Mesenchymal stem cell (in vitro differentiated cells and primary cell): ENCODE data around the gene SELENOT.

Source experiments
- DNase-seq: peaks from one replicate; pipeline ENCODE4 v3.0.0-alpha.2; 2013
- H2AFZ ChIP-seq: one replicate; pipeline ENCODE4 v1.6.1; 2013; ENCODE audit warnings: low read depth, mild to moderate bottlenecking, control low read depth, inconsistent platforms, low read length, moderate library complexity
- H2AK5ac ChIP-seq: 2 replicates; pipeline ENCODE4 v1.6.1; 2013; ENCODE audit warnings: low read length, moderate library complexity, mild to moderate bottlenecking, inconsistent platforms; ENCODE audit not compliant: severe bottlenecking
- H2BK120ac ChIP-seq: one replicate; pipeline ENCODE4 v1.6.1; 2013; ENCODE audit warnings: low read depth, mild to moderate bottlenecking, inconsistent platforms, low read length, moderate library complexity
- H2BK12ac ChIP-seq, 2 experiments: one replicate each; pipeline ENCODE4 v1.6.1; 2013; ENCODE audit warnings: inconsistent platforms in 2 of 2, low read length in 2 of 2, mild to moderate bottlenecking in 2 of 2, moderate library complexity in 2 of 2, control low read depth in 1 of 2
- H2BK15ac ChIP-seq: one replicate; pipeline ENCODE4 v1.6.1; 2013; ENCODE audit warnings: mild to moderate bottlenecking, low read depth, inconsistent platforms; ENCODE audit not compliant: poor library complexity, severe bottlenecking
- H2BK5ac ChIP-seq: 2 replicates; pipeline ENCODE4 v1.6.1; 2013; ENCODE audit warnings: low read depth, mild to moderate bottlenecking, low read length, control low read depth, inconsistent platforms; ENCODE audit not compliant: poor library complexity, severe bottlenecking
- H3K14ac ChIP-seq, 2 experiments: one replicate each; pipeline ENCODE4 v1.6.1; 2013; ENCODE audit warnings: inconsistent platforms in 2 of 2, low read length in 2 of 2, control low read depth in 1 of 2, mild to moderate bottlenecking in 1 of 2, moderate library complexity in 1 of 2
- H3K18ac ChIP-seq, 2 experiments: one replicate each; pipeline ENCODE4 v1.6.1; 2013; ENCODE audit warnings: inconsistent platforms in 2 of 2, low read length in 2 of 2, control low read depth in 1 of 2, low read depth in 1 of 2, mild to moderate bottlenecking in 1 of 2
- H3K23ac ChIP-seq, 2 experiments: one replicate each; pipeline ENCODE4 v1.6.1; 2013; ENCODE audit warnings: inconsistent platforms in 2 of 2, low read length in 2 of 2, mild to moderate bottlenecking in 2 of 2, moderate library complexity in 2 of 2, control low read depth in 1 of 2
- H3K27ac ChIP-seq: 2 replicates; pipeline ENCODE4 v1.5.1; 2013; ENCODE audit warnings: mild to moderate bottlenecking, moderate library complexity, low read length, control low read depth, inconsistent platforms; ENCODE audit not compliant: poor library complexity, severe bottlenecking
- H3K27me3 ChIP-seq, 2 experiments: 2 replicates each; pipeline versions ENCODE4 v1.6.1 to v1.7.0; 2013; ENCODE audit warnings: low read length in 2 of 2, mild to moderate bottlenecking in 2 of 2, moderate library complexity in 2 of 2, control low read depth in 1 of 2, inconsistent platforms in 1 of 2; ENCODE audit not compliant: control insufficient read depth in 1 of 2, insufficient read depth in 1 of 2
- H3K36me3 ChIP-seq, 2 experiments: 2 replicates each; pipeline versions ENCODE4 v1.6.1 to v1.7.0; 2013; ENCODE audit warnings: low read length in 2 of 2, control low read depth in 1 of 2, inconsistent platforms in 1 of 2, low read depth in 1 of 2, mild to moderate bottlenecking in 1 of 2; ENCODE audit not compliant: insufficient read depth in 2 of 2, control insufficient read depth in 1 of 2
- H3K4ac ChIP-seq, 2 experiments: one replicate each; pipeline ENCODE4 v1.6.1; 2013; ENCODE audit warnings: inconsistent platforms in 2 of 2, low read length in 2 of 2, mild to moderate bottlenecking in 2 of 2, moderate library complexity in 2 of 2, control low read depth in 1 of 2, low read depth in 1 of 2
- H3K4me1 ChIP-seq: 2 replicates; pipeline ENCODE4 v1.6.1; 2013; ENCODE audit warnings: low read depth, low read length, control low read depth; ENCODE audit not compliant: control insufficient read depth, insufficient read depth
- H3K4me2 ChIP-seq: 2 replicates; pipeline ENCODE4 v1.6.1; 2013; ENCODE audit warnings: low read length, mild to moderate bottlenecking, inconsistent platforms; ENCODE audit not compliant: poor library complexity, severe bottlenecking
- H3K4me3 ChIP-seq, 2 experiments: 2 replicates each; pipeline versions ENCODE4 v1.5.1 to v1.7.0; 2013; ENCODE audit warnings: low read length in 2 of 2, mild to moderate bottlenecking in 2 of 2, control low read depth in 1 of 2, low read depth in 1 of 2; ENCODE audit not compliant: insufficient read depth in 1 of 2
- H3K79me1 ChIP-seq: replicated peaks from 2 replicates; pipeline ENCODE4 v1.6.1; 2013; ENCODE audit warnings: mild to moderate bottlenecking, control low read depth, low read length, inconsistent platforms; ENCODE audit not compliant: poor library complexity, severe bottlenecking
- H3K9ac ChIP-seq: 2 replicates; pipeline ENCODE4 v1.7.0; 2013; ENCODE audit warnings: mild to moderate bottlenecking, low read length, moderate library complexity
- H3K9me3 ChIP-seq: 2 replicates; pipeline ENCODE4 v1.7.0; 2013; ENCODE audit warnings: mild to moderate bottlenecking, low read length; ENCODE audit not compliant: control insufficient read depth
- H4K8ac ChIP-seq: one replicate; pipeline ENCODE4 v1.6.1; 2013; ENCODE audit warnings: inconsistent platforms, mild to moderate bottlenecking, low read length, moderate library complexity
- H4K91ac ChIP-seq: one replicate; pipeline ENCODE4 v1.6.1; 2013; ENCODE audit warnings: mild to moderate bottlenecking, low read length, inconsistent platforms
- WGBS: methylation state at CpG from one replicate; pipeline ENCODE4 v1.1.7; 2013; ENCODE audit warnings: mixed read lengths; 5-methylcytosine and 5-hydroxymethylcytosine counted together

The SELENOT gene

GRCh38 chr3:150612494-150612893 lies 9.4 kb downstream of the SELENOT start:
- Histone ChIP-seq H2BK5ac (no peak overlapping the region), H3K36me3 (peaks cover 9 to 27% of the 10 kb centered on the region in 2 experiments), H3K18ac (no peak overlapping the region), H3K9me3 (no peaks in the 10 kb centered on the region), H2AK5ac (no peak overlapping the region), H3K14ac (no peak overlapping the region), H4K8ac (no peak overlapping the region), H3K79me1 (peaks cover 5% of the 10 kb centered on the region), H2BK12ac (no peak overlapping the region), H3K9ac (no peak overlapping the region), H3K4me1 (no peaks in the 10 kb centered on the region), H3K4ac (no peak overlapping the region), H4K91ac (no peak overlapping the region), H3K4me2 (no peak overlapping the region), H3K27ac (no peak overlapping the region), H3K23ac (no peak overlapping the region), H2BK120ac (no peak overlapping the region), H2BK15ac (no peak overlapping the region), H3K4me3 (no peak overlapping the region), H3K27me3 (no peaks in the 10 kb centered on the region), H2AFZ (no peak overlapping the region)
- WGBS: 100% methylated on average over 1 of the region's 1 CpG
- DNase-seq: no peak

GRCh38 chr3:150613034-150613433 lies 9.9 kb downstream of the SELENOT start:
- Histone ChIP-seq H3K27ac (no peak overlapping the region), H2BK120ac (no peak overlapping the region), H2BK12ac (no peak overlapping the region), H3K79me1 (peaks cover 5% of the 10 kb centered on the region), H3K9ac (no peak overlapping the region), H3K27me3 (no peaks in the 10 kb centered on the region), H2BK5ac (no peak overlapping the region), H3K4me3 (no peak overlapping the region), H2AFZ (no peak overlapping the region), H3K14ac (no peak overlapping the region), H2BK15ac (no peak overlapping the region), H3K36me3 (peaks cover 9 to 22% of the 10 kb centered on the region in 2 experiments), H3K9me3 (no peaks in the 10 kb centered on the region), H4K91ac (no peak overlapping the region), H3K4ac (no peak overlapping the region), H3K18ac (no peak overlapping the region), H2AK5ac (no peak overlapping the region), H3K23ac (no peak overlapping the region), H3K4me1 (no peaks in the 10 kb centered on the region), H4K8ac (no peak overlapping the region), H3K4me2 (no peak overlapping the region)
- WGBS: 60% methylated on average over 1 of the region's 2 CpGs
- no peak for DNase-seq

GRCh38 chr3:150613709-150614480 lies 10.8 kb downstream of the SELENOT start:
- H3K23ac ChIP-seq: no peak overlapping the region
- no peak overlapping the region for H2BK120ac ChIP-seq
- no peak overlapping the region for H4K91ac ChIP-seq
- no peak overlapping the region for H3K14ac ChIP-seq
- H3K4me1 ChIP-seq: no peaks in the 10 kb centered on the region
- no peak overlapping the region for H3K9ac ChIP-seq
- peaks cover 9 to 22% of the 10 kb centered on the region in 2 experiments for H3K36me3 ChIP-seq
- H3K9me3 ChIP-seq: no peaks in the 10 kb centered on the region
- no peak overlapping the region for H3K18ac ChIP-seq
- no peak for DNase-seq
- H3K4me2 ChIP-seq: no peak overlapping the region
- H2BK15ac ChIP-seq: no peak overlapping the region
- peaks cover 5% of the 10 kb centered on the region for H3K79me1 ChIP-seq
- no peak overlapping the region for H2AK5ac ChIP-seq
- H2AFZ ChIP-seq: no peak overlapping the region
- H3K27ac ChIP-seq: no peak overlapping the region
- no peak overlapping the region for H4K8ac ChIP-seq
- H2BK5ac ChIP-seq: no peak overlapping the region
- 100% methylated on average over 1 of the region's 2 CpGs for whole genome bisulfite sequencing
- no peaks in the 10 kb centered on the region for H3K27me3 ChIP-seq
- no peak overlapping the region for H2BK12ac ChIP-seq
- no peak overlapping the region for H3K4ac ChIP-seq
- H3K4me3 ChIP-seq: no peak overlapping the region

GRCh38 chr3:150620002-150620689 lies 17.0 kb downstream of the SELENOT start:
- H3K9me3 ChIP-seq: no peaks in the 10 kb centered on the region
- 100% methylated on average over 2 of the region's 7 CpGs for WGBS
- no peak overlapping the region for H3K27ac ChIP-seq
- no peak overlapping the region for H2BK15ac ChIP-seq
- H4K91ac ChIP-seq: no peak overlapping the region
- H3K4me3 ChIP-seq: no peak overlapping the region
- no peak overlapping the region for H3K4me2 ChIP-seq
- no peak for DNase-seq
- no peaks in the 10 kb centered on the region for H3K4me1 ChIP-seq
- H2BK5ac ChIP-seq: no peak overlapping the region
- H2BK120ac ChIP-seq: no peak overlapping the region
- no peak overlapping the region for H3K23ac ChIP-seq
- no peak overlapping the region for H4K8ac ChIP-seq
- peaks cover 0 to 14% of the 10 kb centered on the region in 2 experiments for H3K36me3 ChIP-seq
- H2AFZ ChIP-seq: no peak overlapping the region
- no peak overlapping the region for H3K14ac ChIP-seq
- H3K79me1 ChIP-seq: peaks cover 7% of the 10 kb centered on the region
- H2AK5ac ChIP-seq: no peak overlapping the region
- H3K27me3 ChIP-seq: no peaks in the 10 kb centered on the region
- no peak overlapping the region for H3K9ac ChIP-seq
- no peak overlapping the region for H3K4ac ChIP-seq
- no peak overlapping the region for H3K18ac ChIP-seq
- no peak overlapping the region for H2BK12ac ChIP-seq
